MM.1S (cell line): ENCODE data around the gene PIGBOS1.

Experiments used
- DNase-seq: peaks from one replicate; pipeline ENCODE4 v3.0.0-alpha.2; 2015
- H2AFZ ChIP-seq: fragments of 300-600 bp; sonication (generic); 2 replicates; pipeline ENCODE4 v1.6.0; 2016; ENCODE audit warnings: antibody characterized with exemption, low read length
- H3F3A ChIP-seq: fragments of 300-600 bp; sonication (generic); 2 replicates; pipeline ENCODE4 v1.6.1; 2016; ENCODE audit warnings: mild to moderate bottlenecking, antibody characterized with exemption, low read length, moderate library complexity, mixed read lengths; ENCODE audit not compliant: insufficient read depth
- H3K27ac ChIP-seq: fragments of 300-600 bp; sonication (generic); 2 replicates; pipeline ENCODE4 v1.5.1; 2016; ENCODE audit warnings: mild to moderate bottlenecking, low read length
- H3K27me3 ChIP-seq: fragments of 300-600 bp; sonication (generic); replicated peaks from 2 replicates; pipeline ENCODE4 v1.6.0; 2016; ENCODE audit warnings: low read length; ENCODE audit not compliant: insufficient read depth
- H3K36me3 ChIP-seq: fragments of 300-600 bp; sonication (generic); replicated peaks from 2 replicates; pipeline ENCODE4 v1.6.1; 2016; ENCODE audit warnings: mild to moderate bottlenecking, low read length, mixed read lengths; ENCODE audit not compliant: insufficient read depth
- H3K4me1 ChIP-seq: fragments of 300-600 bp; sonication (generic); 2 replicates; pipeline ENCODE4 v1.6.1; 2016; ENCODE audit warnings: low read length, mixed read lengths
- H3K4me2 ChIP-seq: fragments of 300-600 bp; sonication (generic); 2 replicates; pipeline ENCODE4 v1.6.0; 2016; ENCODE audit warnings: low read depth, low read length
- H3K4me3 ChIP-seq: fragments of 300-600 bp; sonication (generic); 2 replicates; pipeline ENCODE4 v1.5.1; 2016; ENCODE audit warnings: low read length, mixed read lengths
- H3K79me2 ChIP-seq: fragments of 300-600 bp; sonication (generic); 2 replicates; pipeline ENCODE4 v1.6.1; 2016; ENCODE audit warnings: mixed run types, low read length, mixed read lengths
- H3K9ac ChIP-seq: fragments of 300-600 bp; sonication (generic); 2 replicates; pipeline ENCODE4 v1.6.1; 2016; ENCODE audit warnings: low read length, mixed read lengths
- H3K9me2 ChIP-seq: fragments of 300-600 bp; sonication (generic); replicated peaks from 2 replicates; pipeline ENCODE4 v1.6.1; 2016; ENCODE audit warnings: mild to moderate bottlenecking, low read length, mixed read lengths; ENCODE audit not compliant: insufficient read depth
- H3K9me3 ChIP-seq: fragments of 300-600 bp; sonication (generic); replicated peaks from 2 replicates; pipeline ENCODE4 v1.6.1; 2016; ENCODE audit warnings: mild to moderate bottlenecking, low read length, mixed read lengths; ENCODE audit not compliant: insufficient read depth
- H4K20me1 ChIP-seq: fragments of 300-600 bp; sonication (generic); 2 replicates; pipeline ENCODE4 v1.6.1; 2016; ENCODE audit warnings: mild to moderate bottlenecking, low read length, moderate library complexity, mixed read lengths; ENCODE audit not compliant: insufficient read depth
- CTCF ChIP-seq: fragments of 300-600 bp; sonication (generic); IDR thresholded peaks from 2 replicates; pipeline ENCODE4 v1.5.1; 2016; ENCODE audit warnings: antibody characterized with exemption, low read length, mixed read lengths
- EZH2 ChIP-seq: fragments of 300-600 bp; sonication (generic); optimal IDR thresholded peaks from 2 replicates; pipeline ENCODE3; 2017; ENCODE audit warnings: low read depth, mild to moderate bottlenecking, antibody characterized with exemption, low read length, mixed read lengths
- EZH2phosphoT487 ChIP-seq: fragments of 300-600 bp; sonication (generic); IDR thresholded peaks from 2 replicates; pipeline ENCODE4 v1.6.1; 2018; ENCODE audit warnings: antibody characterized with exemption, low read length

Gene PIGBOS1

GRCh38 chr15:55279100-55279745 lies 39.7 kb downstream of the PIGBOS1 start:
- H3K9me3 ChIP-seq, result no peaks in the 10 kb centered on the region
- no peaks in the 10 kb centered on the region for H3K9me2 ChIP-seq
- H3K9ac ChIP-seq, result peak overlapping the region; percentile 63
- H3K27ac ChIP-seq, result peak overlapping the region; percentile 94
- no peaks in the 10 kb centered on the region for H3K27me3 ChIP-seq
- peaks cover 69% of the 10 kb centered on the region for H3K4me1 ChIP-seq
- peaks cover 65% of the 10 kb centered on the region for H3F3A ChIP-seq
- no peak overlapping the region for H2AFZ ChIP-seq
- peak overlapping the region; percentile 77 for H3K4me2 ChIP-seq
- peaks cover 78% of the 10 kb centered on the region for H3K79me2 ChIP-seq
- peak overlapping the region; percentile 26 for H3K4me3 ChIP-seq
- DNase-seq, result no peak
- no peaks in the 10 kb centered on the region for H3K36me3 ChIP-seq
- no peaks in the 10 kb centered on the region for H4K20me1 ChIP-seq
- TF ChIP-seq CTCF (no peak), EZH2 (no peak), EZH2phosphoT487 (no peak)

DNA sequence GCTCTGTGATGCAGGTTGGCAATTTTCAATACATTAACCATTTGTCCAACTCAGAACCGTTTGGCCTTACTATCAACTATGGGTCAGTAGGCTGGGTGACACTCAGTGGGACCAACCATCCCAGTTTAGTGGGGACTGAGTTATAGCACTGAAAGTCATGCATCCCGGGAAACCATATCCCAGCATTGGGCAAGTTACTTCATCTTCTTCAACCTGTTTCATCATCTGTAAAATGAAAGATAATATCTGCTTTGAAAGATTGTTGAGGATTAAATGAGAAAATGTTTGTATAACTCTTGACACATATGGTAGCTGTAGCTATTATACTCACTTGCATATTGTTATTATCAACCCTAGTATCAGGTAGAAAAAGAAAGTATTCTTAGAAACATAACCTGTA lies 41.2 kb downstream of the PIGBOS1 start:
- no peak for DNase-seq
- peaks cover 59% of the 10 kb centered on the region for H3F3A ChIP-seq
- H3K4me2 ChIP-seq, result peak overlapping the region; percentile 53
- H3K9me3 ChIP-seq, result no peaks in the 10 kb centered on the region
- H3K9me2 ChIP-seq, result no peaks in the 10 kb centered on the region
- peaks cover 56% of the 10 kb centered on the region for H3K4me1 ChIP-seq
- peaks cover 76% of the 10 kb centered on the region for H3K79me2 ChIP-seq
- no peaks in the 10 kb centered on the region for H4K20me1 ChIP-seq
- H3K4me3 ChIP-seq, result peak overlapping the region; percentile 0; the same call in 1 of the 2 replicates
- peak overlapping the region; percentile 94; the same call in 1 of the 2 replicates for H3K27ac ChIP-seq
- TF ChIP-seq EZH2 (no peak), CTCF (no peak), EZH2phosphoT487 (no peak)
- H2AFZ ChIP-seq, result no peak overlapping the region
- no peak overlapping the region; the same call in 1 of the 2 replicates for H3K9ac ChIP-seq
- H3K36me3 ChIP-seq, result no peaks in the 10 kb centered on the region
- no peaks in the 10 kb centered on the region for H3K27me3 ChIP-seq

GRCh38 chr15:55277116-55277564 lies 41.8 kb downstream of the PIGBOS1 start:
- Histone ChIP-seq H3K79me2 (peaks cover 76% of the 10 kb centered on the region), H3F3A (peaks cover 55% of the 10 kb centered on the region), H3K27ac (peak overlapping the region; percentile 94; the same call in 1 of the 2 replicates), H3K36me3 (no peaks in the 10 kb centered on the region), H3K9me2 (no peaks in the 10 kb centered on the region), H3K4me3 (peak overlapping the region; percentile 0; the same call in 1 of the 2 replicates), H3K9ac (no peak overlapping the region; the same call in 1 of the 2 replicates), H3K4me1 (peaks cover 50% of the 10 kb centered on the region), H3K4me2 (peak overlapping the region; percentile 53), H3K9me3 (no peaks in the 10 kb centered on the region), H4K20me1 (no peaks in the 10 kb centered on the region), H2AFZ (no peak overlapping the region), H3K27me3 (no peaks in the 10 kb centered on the region)
- TF ChIP-seq EZH2phosphoT487 (no peak), EZH2 (no peak), CTCF (no peak)
- peak; percentile 68 for DNase-seq
